Measurements from ENCODE around the gene EXOC4. TPM values are rescaled to one million over a fixed set of nuclear protein-coding genes. Genes with fewer than 3 reads are reported as not detected.
"Not testable (repeated sequence)": the region's sequence is repeated elsewhere in the genome, so short reads cannot be mapped to it uniquely, and the experiment has no call there.

Gene EXOC4
- total RNA-seq, 3 donors from 2014 or later, result 88.3 to 136 (median 99.6) TPM

- DNase-seq (ENCODE audit: low spot score in 2 of 2), result no peak
- Histone ChIP-seq H3K4me3 (no peak overlapping the region), H3K36me3 (no peaks in the 10 kb centered on the region), H3K9me3 (peaks cover 0 to 6% of the 10 kb centered on the region in 2 donors), H3K27me3 (no peaks in the 10 kb centered on the region), H3K27ac (no peak overlapping the region), H3K4me1 (no peaks in the 10 kb centered on the region)
- TF ChIP-seq POLR2A (IDR thresholded peaks at IDR 0.05), result no peak
- TF ChIP-seq, protein P1, sequence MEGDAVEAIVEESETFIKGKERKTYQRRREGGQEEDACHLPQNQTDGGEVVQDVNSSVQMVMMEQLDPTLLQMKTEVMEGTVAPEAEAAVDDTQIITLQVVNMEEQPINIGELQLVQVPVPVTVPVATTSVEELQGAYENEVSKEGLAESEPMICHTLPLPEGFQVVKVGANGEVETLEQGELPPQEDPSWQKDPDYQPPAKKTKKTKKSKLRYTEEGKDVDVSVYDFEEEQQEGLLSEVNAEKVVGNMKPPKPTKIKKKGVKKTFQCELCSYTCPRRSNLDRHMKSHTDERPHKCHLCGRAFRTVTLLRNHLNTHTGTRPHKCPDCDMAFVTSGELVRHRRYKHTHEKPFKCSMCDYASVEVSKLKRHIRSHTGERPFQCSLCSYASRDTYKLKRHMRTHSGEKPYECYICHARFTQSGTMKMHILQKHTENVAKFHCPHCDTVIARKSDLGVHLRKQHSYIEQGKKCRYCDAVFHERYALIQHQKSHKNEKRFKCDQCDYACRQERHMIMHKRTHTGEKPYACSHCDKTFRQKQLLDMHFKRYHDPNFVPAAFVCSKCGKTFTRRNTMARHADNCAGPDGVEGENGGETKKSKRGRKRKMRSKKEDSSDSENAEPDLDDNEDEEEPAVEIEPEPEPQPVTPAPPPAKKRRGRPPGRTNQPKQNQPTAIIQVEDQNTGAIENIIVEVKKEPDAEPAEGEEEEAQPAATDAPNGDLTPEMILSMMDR (IDR thresholded peaks at IDR 0.05), result no peak
- TF ChIP-seq POLR2AphosphoS5 (IDR thresholded peaks at IDR 0.05), result no peak
- intact Hi-C loops (cut with DNase I; ENCODE audit: low total_unique reads), result no loop called here
Measured at GRCh38 chr7:134071355-134072331, 818.8 kb downstream of the EXOC4 start.

- TF ChIP-seq, protein P1 (IDR thresholded peaks at IDR 0.05), result no peak
- TF ChIP-seq POLR2AphosphoS5 (IDR thresholded peaks at IDR 0.05) (no peak), POLR2A (IDR thresholded peaks at IDR 0.05) (no peak)
- Histone ChIP-seq H3K27me3 (no peaks in the 10 kb centered on the region), H3K36me3 (no peaks in the 10 kb centered on the region), H3K4me1 (no peaks in the 10 kb centered on the region), H3K9me3 (peaks cover 0 to 6% of the 10 kb centered on the region in 2 donors), H3K4me3 (no peak overlapping the region), H3K27ac (no peak overlapping the region)
- no peak for DNase-seq (ENCODE audit: low spot score in 2 of 2)
- intact Hi-C loops (cut with DNase I; ENCODE audit: low total_unique reads), result no loop called here
Measured at GRCh38 chr7:134073276-134073675, 820.4 kb downstream of the EXOC4 start.

- H3K27ac ChIP-seq, result no peak overlapping the region
- H3K9me3 ChIP-seq, result peaks cover 0 to 6% of the 10 kb centered on the region in 2 donors
- intact Hi-C loops (cut with DNase I; ENCODE audit: low total_unique reads), result no loop called here
- H3K27me3 ChIP-seq, result no peaks in the 10 kb centered on the region
- no peak overlapping the region for H3K4me3 ChIP-seq
- no peak for DNase-seq (ENCODE audit: low spot score in 2 of 2)
- no peaks in the 10 kb centered on the region for H3K36me3 ChIP-seq
- no peaks in the 10 kb centered on the region for H3K4me1 ChIP-seq
- TF ChIP-seq POLR2AphosphoS5 (IDR thresholded peaks at IDR 0.05) (no peak), POLR2A (IDR thresholded peaks at IDR 0.05) (no peak)
- TF ChIP-seq, protein P1 (IDR thresholded peaks at IDR 0.05), result no peak
Measured at GRCh38 chr7:134075799-134076198, 822.9 kb downstream of the EXOC4 start.

DNA sequence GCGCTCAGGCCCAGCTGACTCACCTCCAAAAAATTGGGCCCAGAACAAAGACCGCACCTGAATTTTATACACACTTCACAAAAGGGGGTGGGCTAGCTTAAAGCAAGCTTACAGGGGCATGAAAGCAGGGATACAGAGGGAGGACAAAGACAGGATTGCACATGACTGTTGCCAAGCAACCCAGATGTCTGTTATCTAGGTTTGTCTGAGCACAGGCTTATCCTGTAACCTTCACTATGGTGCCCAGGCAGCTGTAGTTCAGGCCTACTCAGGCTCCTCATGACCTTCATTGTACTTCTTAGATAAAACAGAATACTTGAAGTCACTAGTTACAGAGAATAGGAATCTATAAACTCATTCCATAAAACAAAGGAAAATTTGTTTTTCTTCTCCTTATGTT, 824.7 kb downstream of the EXOC4 start:
- H3K36me3 ChIP-seq; H3K4me3 ChIP-seq; DNase-seq (ENCODE audit: low spot score in 2 of 2); H3K27ac ChIP-seq; intact Hi-C loops (cut with DNase I; ENCODE audit: low total_unique reads); H3K9me3 ChIP-seq; H3K27me3 ChIP-seq; H3K4me1 ChIP-seq: not testable (repeated sequence)

- intact Hi-C loops (cut with DNase I; ENCODE audit: low total_unique reads), result no loop called here
Measured at GRCh38 chr7:134078991-134079390, 826.1 kb downstream of the EXOC4 start.

More at GRCh38 chr7:134078991-134079390, 826.1 kb downstream of the EXOC4 start:
- Histone ChIP-seq H3K9me3 (peaks cover 0 to 6% of the 10 kb centered on the region in 2 donors), H3K27me3 (no peaks in the 10 kb centered on the region), H3K36me3 (no peaks in the 10 kb centered on the region), H3K4me3 (no peak overlapping the region), H3K27ac (no peak overlapping the region), H3K4me1 (no peaks in the 10 kb centered on the region)
- no peak for DNase-seq (ENCODE audit: low spot score in 2 of 2)
- TF ChIP-seq POLR2AphosphoS5 (IDR thresholded peaks at IDR 0.05) (no peak), POLR2A (IDR thresholded peaks at IDR 0.05) (no peak)
- TF ChIP-seq, protein P1 (IDR thresholded peaks at IDR 0.05), result no peak
